ENCODE results near the gene PTPRJ.
A peak's percentile ranks its signal among the peaks of the same experiment; 100 is the strongest.

PTPRJ gene

GRCh38 chr11:48074425-48075181 lies 94.2 kb downstream of the PTPRJ start:
- no peak for DNase-seq

- no peak for DNase-seq
Observed at GRCh38 chr11:48075637-48076036, 95.3 kb downstream of the PTPRJ start.

- DNase-seq: no peak
Observed at GRCh38 chr11:48077251-48077650, 96.9 kb downstream of the PTPRJ start.

- peak in 1 of 2 experiments; percentile 6 for DNase-seq
Observed at GRCh38 chr11:48078689-48079088, 98.3 kb downstream of the PTPRJ start.

GRCh38 chr11:48079596-48079995 lies 99.2 kb downstream of the PTPRJ start:
- no peak for DNase-seq

GRCh38 chr11:48080301-48080861 lies 100.0 kb downstream of the PTPRJ start:
- no peak for DNase-seq

- DNase-seq: no peak
Observed at GRCh38 chr11:48081151-48082010, 101.0 kb downstream of the PTPRJ start.

GRCh38 chr11:48082771-48083170 lies 102.4 kb downstream of the PTPRJ start:
- no peak for DNase-seq

- no peak for DNase-seq
Observed at GRCh38 chr11:48083421-48083820, 103.1 kb downstream of the PTPRJ start.

- no peak for DNase-seq
Observed at GRCh38 chr11:48085688-48086087, 105.3 kb downstream of the PTPRJ start.

GRCh38 chr11:48087422-48087821 lies 107.1 kb downstream of the PTPRJ start:
- no peak for DNase-seq

GRCh38 chr11:48087974-48088681 lies 107.8 kb downstream of the PTPRJ start:
- DNase-seq: no peak

GRCh38 chr11:48088682-48089050 lies 108.3 kb downstream of the PTPRJ start:
- no peak for DNase-seq

GRCh38 chr11:48090174-48090573 lies 109.8 kb downstream of the PTPRJ start:
- DNase-seq: no peak

- DNase-seq: no peak
Observed at GRCh38 chr11:48091426-48092102, 111.2 kb downstream of the PTPRJ start.

- no peak for DNase-seq
Observed at GRCh38 chr11:48093323-48093722, 113.0 kb downstream of the PTPRJ start.

- peak; percentile 97 to 99 for DNase-seq
Observed at GRCh38 chr11:48093795-48094642, 113.7 kb downstream of the PTPRJ start.

GRCh38 chr11:48094643-48095339 lies 114.4 kb downstream of the PTPRJ start:
- DNase-seq: no peak

GRCh38 chr11:48095779-48096470 lies 115.6 kb downstream of the PTPRJ start:
- DNase-seq: no peak
